NT2/D1 (cell line): Measurements from ENCODE around the gene HP.

Experiments
- YY1 ChIP-seq: IDR thresholded peaks from 2 replicates; pipeline ENCODE4 v1.6.1; 2011; ENCODE audit not compliant: insufficient read length, insufficient read depth
- ZNF274 ChIP-seq: IDR thresholded peaks from 2 replicates; pipeline ENCODE4 v1.6.1; 2011; ENCODE audit warnings: mild to moderate bottlenecking, low read depth, low read length

DNA sequence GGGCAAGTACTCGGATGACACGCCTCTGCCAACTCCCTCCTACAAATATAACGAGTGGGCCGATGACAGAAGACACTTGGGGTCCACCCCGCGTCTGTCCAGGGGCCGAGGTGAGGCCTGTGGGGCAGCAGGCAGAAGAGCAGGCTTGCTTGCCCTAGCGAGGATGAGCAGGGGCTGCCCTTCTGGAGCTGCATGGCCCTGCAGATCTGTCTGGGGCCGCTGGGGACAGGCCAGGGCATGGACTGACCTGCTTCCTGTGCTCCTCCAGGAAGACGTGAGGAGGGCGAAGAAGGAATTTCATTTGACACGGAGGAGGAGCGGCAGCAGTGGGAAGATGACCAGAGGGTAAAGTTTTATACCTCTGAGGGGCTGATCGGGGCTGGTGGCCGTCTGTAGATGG, 44.6 kb downstream of the HP start:
- TF ChIP-seq ZNF274 (no peak), YY1 (no peak)
